ENCODE measurements around the gene TIPRL.

Gene TIPRL

GRCh38 chr1:168164771-168165170, 14.0 kb upstream of the TIPRL start:
- no peak for DNase-seq (ENCODE audit: low spot score)
- no peak for TF ChIP-seq CTCF (conservative IDR thresholded peaks at IDR 0.05; ENCODE audit: low read depth)
- H3K27ac ChIP-seq = no peak overlapping the region
- POLR2A ChIA-PET (ENCODE audit: low non-redundant PET) = interaction anchor here (0.6 kb wide), 1 partner anchor 20 kb away, joined by 4 read pairs; no protein-coding TSS in a partner anchor
- CTCF ChIA-PET = no interaction called here

GRCh38 chr1:168167806-168168205, 11.0 kb upstream of the TIPRL start:
- H3K27ac ChIP-seq = no peak overlapping the region
- no peak for TF ChIP-seq CTCF (conservative IDR thresholded peaks at IDR 0.05; ENCODE audit: low read depth)
- ChIA-PET POLR2A (ENCODE audit: low non-redundant PET) (no interaction called here), CTCF (interaction anchor here (1.9 kb wide), 1 partner anchor 22 kb away, joined by 6 read pairs; no protein-coding TSS in a partner anchor)
- no peak for DNase-seq (ENCODE audit: low spot score)

- ChIA-PET CTCF (interaction anchor here (0.6 kb wide), 1 partner anchor 58 kb away, joined by 3 read pairs; no protein-coding TSS in a partner anchor), POLR2A (ENCODE audit: low non-redundant PET) (no interaction called here)
- no peak overlapping the region for H3K27ac ChIP-seq
- no peak for TF ChIP-seq CTCF (conservative IDR thresholded peaks at IDR 0.05; ENCODE audit: low read depth)
- DNase-seq (ENCODE audit: low spot score) = no peak
These were observed 7.9 kb upstream of the TIPRL start for GRCh38 chr1:168170564-168171508.

GRCh38 chr1:168172250-168172915, 6.4 kb upstream of the TIPRL start:
- POLR2A ChIA-PET (ENCODE audit: low non-redundant PET) = no interaction called here
- CTCF ChIA-PET = interaction anchor here (0.9 kb wide), 1 partner anchor 92 kb away, joined by 4 read pairs; no protein-coding TSS in a partner anchor
- H3K27ac ChIP-seq = no peak overlapping the region

GRCh38 chr1:168178227-168178637, 530 bp upstream of the TIPRL start:
- CTCF ChIA-PET = no interaction called here
- peak overlapping the region; percentile 95 for H3K27ac ChIP-seq
- POLR2A ChIA-PET (ENCODE audit: low non-redundant PET) = no interaction called here
- TF ChIP-seq CTCF (conservative IDR thresholded peaks at IDR 0.05; ENCODE audit: low read depth) = no peak
- no peak for DNase-seq (ENCODE audit: low spot score)

More at GRCh38 chr1:168172250-168172915, 6.4 kb upstream of the TIPRL start:
- TF ChIP-seq CTCF (conservative IDR thresholded peaks at IDR 0.05; ENCODE audit: low read depth) = no peak
- no peak for DNase-seq (ENCODE audit: low spot score)

- ChIA-PET POLR2A (ENCODE audit: low non-redundant PET) (interaction anchor here (0.7 kb wide), 1 partner anchor 55 kb away, joined by 3 read pairs; no protein-coding TSS in a partner anchor), CTCF (no interaction called here)
- peak; percentile 30 for DNase-seq (ENCODE audit: low spot score)
- peak overlapping the region; percentile 95 for H3K27ac ChIP-seq
- TF ChIP-seq CTCF (conservative IDR thresholded peaks at IDR 0.05; ENCODE audit: low read depth) = no peak
These were observed 831 bp downstream of the TIPRL start for GRCh38 chr1:168179438-168180147.
